HG02763 (cell line): ENCODE measurements around the gene UBE2M.
A peak's percentile ranks its signal among the peaks of the same experiment; 100 is the strongest.
"Not testable (repeated sequence)": the region's sequence is repeated elsewhere in the genome, so short reads cannot be mapped to it uniquely, and the experiment has no call there.

ENCODE experiments used
- ATAC-seq: cut with Tn5 transposase; IDR thresholded peaks from one replicate; pipeline ENCODE4 v1.9.1; 2021; ENCODE audit warnings: mild to moderate bottlenecking, moderate library complexity; ENCODE audit not compliant: unreplicated experiment

Gene UBE2M

GRCh38 chr19:58558066-58558622, at the start of gene UBE2M:
TSS of gene UBE2M (minus strand) at chr19:58558611. CDS start at chr19:58558381, 230 bp downstream.
- ATAC-seq, result peak; percentile 0

GRCh38 chr19:58607213-58607612, 48.8 kb upstream of the UBE2M start:
- not testable (repeated sequence) for ATAC-seq

GRCh38 chr19:58606251-58606896, 48.0 kb upstream of the UBE2M start:
- not testable (repeated sequence) for ATAC-seq

GRCh38 chr19:58586133-58586765, 27.8 kb upstream of the UBE2M start:
- no peak for ATAC-seq

GRCh38 chr19:58585442-58586132, 27.2 kb upstream of the UBE2M start:
- ATAC-seq, result no peak

GRCh38 chr19:58584498-58585441, 26.4 kb upstream of the UBE2M start:
- ATAC-seq, result no peak

- ATAC-seq, result no peak
Measured at GRCh38 chr19:58582985-58583384, 24.6 kb upstream of the UBE2M start.

- ATAC-seq, result peak; percentile 72
Measured at GRCh38 chr19:58581227-58582141, 23.1 kb upstream of the UBE2M start.

- ATAC-seq, result no peak
Measured at GRCh38 chr19:58579473-58580142, 21.2 kb upstream of the UBE2M start.

GRCh38 chr19:58578012-58578925, 19.9 kb upstream of the UBE2M start:
- no peak for ATAC-seq

- ATAC-seq, result not testable (repeated sequence)
Measured at GRCh38 chr19:58577581-58577980, 19.2 kb upstream of the UBE2M start.

GRCh38 chr19:58575183-58576041, 17.0 kb upstream of the UBE2M start:
- peak; percentile 37 for ATAC-seq

GRCh38 chr19:58573658-58574164, 15.3 kb upstream of the UBE2M start:
- ATAC-seq, result no peak

- peak; percentile 52 for ATAC-seq
Measured at GRCh38 chr19:58572818-58573657, 14.6 kb upstream of the UBE2M start, which contains the start of gene MZF1. TSS of gene MZF1 (minus strand) at chr19:58573335. CDS start at chr19:58571389, 1,946 bp downstream.

- ATAC-seq, result no peak
Measured at GRCh38 chr19:58572026-58572817, 13.8 kb upstream of the UBE2M start.
